ENCODE data around the gene SLC25A34. TPM values are rescaled to one million over a fixed set of nuclear protein-coding genes. Genes with fewer than 3 reads are reported as not detected.

SLC25A34 gene
- total and polyA plus RNA-seq, 10 of the 15 experiments (the other 5 are each of a cell fraction or from before 2014, with no cell fraction given), result 0.02 to 1.6 (median 0.39) TPM

DNA sequence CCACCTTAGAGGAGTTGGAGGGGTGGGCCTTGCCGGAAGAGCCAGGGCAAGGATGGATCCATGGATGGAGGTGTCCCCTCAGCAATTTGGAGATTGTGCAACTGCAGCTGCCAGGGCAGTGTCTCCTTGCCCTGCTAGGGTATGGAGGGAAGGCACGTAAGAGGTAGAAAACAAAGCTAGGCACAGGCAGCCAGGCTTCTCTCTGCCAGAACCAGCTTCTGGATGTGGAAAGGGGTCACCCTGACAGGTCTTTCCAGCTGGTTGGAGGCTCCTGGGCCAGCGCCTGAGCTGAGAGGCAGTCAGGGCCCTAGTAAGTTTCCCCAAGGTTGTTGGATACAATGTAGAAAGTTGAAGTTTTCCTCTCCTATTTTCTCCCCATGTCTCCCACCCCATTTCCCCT lies 15.2 kb upstream of the SLC25A34 start (continued):
- no peak for TF ChIP-seq SMAD1 (IDR thresholded peaks at IDR 0.05; ENCODE audit: low read depth, partially characterized antibody)
- TF ChIP-seq, protein P1, sequence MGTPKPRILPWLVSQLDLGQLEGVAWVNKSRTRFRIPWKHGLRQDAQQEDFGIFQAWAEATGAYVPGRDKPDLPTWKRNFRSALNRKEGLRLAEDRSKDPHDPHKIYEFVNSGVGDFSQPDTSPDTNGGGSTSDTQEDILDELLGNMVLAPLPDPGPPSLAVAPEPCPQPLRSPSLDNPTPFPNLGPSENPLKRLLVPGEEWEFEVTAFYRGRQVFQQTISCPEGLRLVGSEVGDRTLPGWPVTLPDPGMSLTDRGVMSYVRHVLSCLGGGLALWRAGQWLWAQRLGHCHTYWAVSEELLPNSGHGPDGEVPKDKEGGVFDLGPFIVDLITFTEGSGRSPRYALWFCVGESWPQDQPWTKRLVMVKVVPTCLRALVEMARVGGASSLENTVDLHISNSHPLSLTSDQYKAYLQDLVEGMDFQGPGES (IDR thresholded peaks at IDR 0.05), result no peak
- TF ChIP-seq NFYA (IDR thresholded peaks at IDR 0.05; ENCODE audit: borderline replicate concordance, low read depth, low read length), result no peak
- no peak for TF ChIP-seq WRNIP1 (IDR thresholded peaks at IDR 0.05; ENCODE audit: borderline replicate concordance, low read depth, low read length)

DNA sequence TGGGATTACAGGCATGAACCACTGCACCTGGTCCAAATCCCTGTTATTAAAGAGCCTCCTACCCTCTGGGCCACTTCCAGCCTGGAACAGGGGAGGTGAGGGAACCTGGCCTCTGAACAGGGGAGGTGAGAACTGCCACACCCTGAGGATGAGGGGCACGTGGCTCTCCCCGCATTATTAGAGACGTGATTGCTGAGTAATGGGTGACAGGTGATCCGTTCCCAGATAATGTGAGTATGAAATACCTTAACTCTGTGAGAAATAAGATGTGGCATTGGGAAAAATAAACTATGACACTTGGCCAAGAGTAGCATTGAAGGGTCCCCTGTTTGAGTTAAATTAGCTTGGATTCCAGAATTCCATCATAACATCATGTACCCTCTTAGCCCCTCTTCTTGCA lies 13.6 kb upstream of the SLC25A34 start:
- in situ Hi-C loops (cut with MboI), result no loop called here
- BruUV-seq (replicated peaks), result no TSS peak
- 100% methylated on average over 4 of the region's 4 CpGs for WGBS (ENCODE audit: insufficient coverage, insufficient replicate concordance, low lambda C conversion rate, missing lambda C conversion rate)
- Histone ChIP-seq H2AFZ (ENCODE audit: control insufficient read depth, low read depth, low read length) (no peak overlapping the region), H3K27me3 (replicated peaks in 1 of 2; ENCODE audit: control insufficient read depth in 2 of 2, insufficient read depth in 2 of 2, low read length in 1 of 2) (no peaks in the 10 kb centered on the region), H3K79me2 (ENCODE audit: control insufficient read depth, insufficient read depth, low read length) (no peaks in the 10 kb centered on the region), H3K9me3 (replicated peaks; ENCODE audit: control insufficient read depth, insufficient read depth, low read length) (no peaks in the 10 kb centered on the region), H3K4me3 (no peak overlapping the region), H3K9ac (ENCODE audit: control insufficient read depth, insufficient read depth, low read length) (no peak overlapping the region), H3K4me1 (ENCODE audit: control insufficient read depth, insufficient read depth, low read length) (no peaks in the 10 kb centered on the region), H4K20me1 (ENCODE audit: control insufficient read depth, insufficient read depth) (no peaks in the 10 kb centered on the region), H3K27ac (ENCODE audit: control insufficient read depth, insufficient read depth) (no peak overlapping the region), H3K4me2 (ENCODE audit: control insufficient read depth, insufficient read depth) (no peak overlapping the region), H3K36me3 (ENCODE audit: control insufficient read depth in 2 of 2, insufficient read depth in 2 of 2, low read length in 1 of 2) (peaks cover 17 to 42% of the 10 kb centered on the region in 2 experiments; a peak in 3 of 4 replicates)
- no peak for ATAC-seq
- ChIA-PET SMC1A (ENCODE audit: uncharacterized antibody, unreplicated experiment) (interaction anchor here (0.5 kb wide), 1 partner anchor 142 kb away, joined by 3 read pairs; no protein-coding TSS in a partner anchor), RAD21 (ENCODE audit: unreplicated experiment) (no interaction called here), CTCF (no interaction called here), POLR2A (no interaction called here)
- no peak for FAIRE-seq
- intact Hi-C loops (cut with micrococcal nuclease; ENCODE audit: unreplicated experiment), result no loop called here
- no peak for TF ChIP-seq SMAD5 (IDR thresholded peaks at IDR 0.05; ENCODE audit: low read depth)
- TF ChIP-seq, protein P2, sequence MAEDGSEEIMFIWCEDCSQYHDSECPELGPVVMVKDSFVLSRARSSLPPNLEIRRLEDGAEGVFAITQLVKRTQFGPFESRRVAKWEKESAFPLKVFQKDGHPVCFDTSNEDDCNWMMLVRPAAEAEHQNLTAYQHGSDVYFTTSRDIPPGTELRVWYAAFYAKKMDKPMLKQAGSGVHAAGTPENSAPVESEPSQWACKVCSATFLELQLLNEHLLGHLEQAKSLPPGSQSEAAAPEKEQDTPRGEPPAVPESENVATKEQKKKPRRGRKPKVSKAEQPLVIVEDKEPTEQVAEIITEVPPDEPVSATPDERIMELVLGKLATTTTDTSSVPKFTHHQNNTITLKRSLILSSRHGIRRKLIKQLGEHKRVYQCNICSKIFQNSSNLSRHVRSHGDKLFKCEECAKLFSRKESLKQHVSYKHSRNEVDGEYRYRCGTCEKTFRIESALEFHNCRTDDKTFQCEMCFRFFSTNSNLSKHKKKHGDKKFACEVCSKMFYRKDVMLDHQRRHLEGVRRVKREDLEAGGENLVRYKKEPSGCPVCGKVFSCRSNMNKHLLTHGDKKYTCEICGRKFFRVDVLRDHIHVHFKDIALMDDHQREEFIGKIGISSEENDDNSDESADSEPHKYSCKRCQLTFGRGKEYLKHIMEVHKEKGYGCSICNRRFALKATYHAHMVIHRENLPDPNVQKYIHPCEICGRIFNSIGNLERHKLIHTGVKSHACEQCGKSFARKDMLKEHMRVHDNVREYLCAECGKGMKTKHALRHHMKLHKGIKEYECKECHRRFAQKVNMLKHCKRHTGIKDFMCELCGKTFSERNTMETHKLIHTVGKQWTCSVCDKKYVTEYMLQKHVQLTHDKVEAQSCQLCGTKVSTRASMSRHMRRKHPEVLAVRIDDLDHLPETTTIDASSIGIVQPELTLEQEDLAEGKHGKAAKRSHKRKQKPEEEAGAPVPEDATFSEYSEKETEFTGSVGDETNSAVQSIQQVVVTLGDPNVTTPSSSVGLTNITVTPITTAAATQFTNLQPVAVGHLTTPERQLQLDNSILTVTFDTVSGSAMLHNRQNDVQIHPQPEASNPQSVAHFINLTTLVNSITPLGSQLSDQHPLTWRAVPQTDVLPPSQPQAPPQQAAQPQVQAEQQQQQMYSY (CRISPR knock-in tag; IDR thresholded peaks at IDR 0.05), result no peak
- DNase-seq (ENCODE audit: low read depth, low spot score), result no peak

All from GM12878 (cell line).